Smooth muscle cell (in vitro differentiated cells): Measurements from ENCODE around the gene NBL1. TPM values are rescaled to one million over a fixed set of nuclear protein-coding genes. Genes with fewer than 3 reads are reported as not detected.
"Not testable (repeated sequence)": the region's sequence is repeated elsewhere in the genome, so short reads cannot be mapped to it uniquely, and the experiment has no call there.

ENCODE experiments used
- DNase-seq: peaks from one replicate; lab custom pipeline; 2025; ENCODE audit not compliant: unreplicated experiment; lab: John Stamatoyannopoulos, UW
- H2AFZ ChIP-seq: fragments of 200-600 bp; sonication (generic); 2 replicates; pipeline ENCODE4 v1.6.0; 2016; ENCODE audit warnings: antibody characterized with exemption, low read depth, mild to moderate bottlenecking
- H3F3A ChIP-seq: fragments of 200-600 bp; sonication (generic); 2 replicates; pipeline ENCODE4 v1.6.0; 2017; ENCODE audit warnings: antibody characterized with exemption, low read depth
- H3K27ac ChIP-seq: fragments of 200-600 bp; sonication (generic); 2 replicates; pipeline ENCODE4 v1.5.1; 2016; ENCODE audit warnings: low read depth, mild to moderate bottlenecking
- H3K27me3 ChIP-seq: fragments of 200-600 bp; sonication (generic); 2 replicates; pipeline ENCODE4 v1.6.1; 2016; ENCODE audit warnings: low read depth, mild to moderate bottlenecking
- H3K36me3 ChIP-seq: fragments of 200-600 bp; sonication (generic); 2 replicates; pipeline ENCODE4 v1.5.1; 2016; ENCODE audit warnings: low read depth
- H3K4me1 ChIP-seq: fragments of 200-600 bp; sonication (generic); 2 replicates; pipeline ENCODE4 v1.5.1; 2016; ENCODE audit warnings: low read depth
- H3K4me2 ChIP-seq: fragments of 200-600 bp; sonication (generic); 2 replicates; pipeline ENCODE4 v1.6.0; 2016; ENCODE audit warnings: mild to moderate bottlenecking
- H3K4me3 ChIP-seq: fragments of 200-600 bp; sonication (generic); 2 replicates; pipeline ENCODE4 v1.5.1; 2016; ENCODE audit warnings: mild to moderate bottlenecking
- H3K79me2 ChIP-seq: fragments of 200-600 bp; sonication (generic); 2 replicates; pipeline ENCODE4 v1.6.0; 2016; ENCODE audit warnings: low read depth, mild to moderate bottlenecking
- H3K9ac ChIP-seq: fragments of 200-600 bp; sonication (generic); 2 replicates; pipeline ENCODE4 v1.6.0; 2016; ENCODE audit warnings: low read depth
- H3K9me3 ChIP-seq: fragments of 200-600 bp; sonication (generic); replicated peaks from 2 replicates; pipeline ENCODE4 v1.5.1; 2016; ENCODE audit warnings: low read depth
- H4K20me1 ChIP-seq: fragments of 200-600 bp; sonication (generic); 2 replicates; pipeline ENCODE4 v1.6.0; 2016; ENCODE audit warnings: low read depth
- CTCF ChIP-seq: fragments of 200-600 bp; sonication (generic); IDR thresholded peaks from 2 replicates; pipeline ENCODE4 v1.5.1; 2017; ENCODE audit warnings: borderline replicate concordance, mild to moderate bottlenecking, antibody characterized with exemption; ENCODE audit not compliant: insufficient read depth, poor library complexity, severe bottlenecking
- WGBS: methylation state at CpG from one replicate; pipeline ENCODE4 v1.1.7; 2016; ENCODE audit warnings: low lambda C conversion rate; 5-methylcytosine and 5-hydroxymethylcytosine counted together
- polyA plus RNA-seq: library from polyadenylated mRNA; unstranded; fragments of >200 nt; fragmentation: Nextera tagmentation; extraction: Ambion mirVana; gene quantifications from 2 replicates; pipeline ENCODE4 v1.2.1, GENCODE V29; 2016
- total RNA-seq: library from RNA; depleted of rRNA; stranded (reverse); fragments of >200 nt; gene quantifications from 2 replicates; pipeline ENCODE4 v1.2.3, GENCODE V29; 2014

NBL1 gene
- total and polyA plus RNA-seq, 2 experiments from 2014 or later: 9.4 to 35.9 TPM

- H3K4me1 ChIP-seq: peaks cover 2% of the 10 kb centered on the region
- no peak for TF ChIP-seq CTCF
- no peaks in the 10 kb centered on the region for H3K27me3 ChIP-seq
- no peaks in the 10 kb centered on the region for H3F3A ChIP-seq
- no peak overlapping the region for H3K9ac ChIP-seq
- no peaks in the 10 kb centered on the region for H3K9me3 ChIP-seq
- no peaks in the 10 kb centered on the region for H3K79me2 ChIP-seq
- no peak overlapping the region for H3K4me3 ChIP-seq
- DNase-seq: no peak
- H3K36me3 ChIP-seq: no peaks in the 10 kb centered on the region
- H3K4me2 ChIP-seq: no peak overlapping the region
- no peak overlapping the region for H2AFZ ChIP-seq
- no peak overlapping the region for H3K27ac ChIP-seq
- whole genome bisulfite sequencing: 96% methylated on average over 4 of the region's 4 CpGs
- no peaks in the 10 kb centered on the region for H4K20me1 ChIP-seq
Measured at GRCh38 chr1:19635646-19636045, 8.5 kb upstream of the NBL1 start.

GRCh38 chr1:19636065-19636464 is 8.0 kb upstream of the NBL1 start:
- H3F3A ChIP-seq: no peaks in the 10 kb centered on the region
- H4K20me1 ChIP-seq: no peaks in the 10 kb centered on the region
- no peak overlapping the region for H2AFZ ChIP-seq
- H3K27me3 ChIP-seq: peaks cover under 1% of the 10 kb centered on the region
- no peak overlapping the region for H3K4me3 ChIP-seq
- peaks cover 2% of the 10 kb centered on the region for H3K4me1 ChIP-seq
- no peak overlapping the region for H3K9ac ChIP-seq
- DNase-seq: no peak
- H3K4me2 ChIP-seq: no peak overlapping the region
- H3K36me3 ChIP-seq: no peaks in the 10 kb centered on the region
- no peaks in the 10 kb centered on the region for H3K9me3 ChIP-seq
- TF ChIP-seq CTCF: no peak
- WGBS: 94% methylated on average over 5 of the region's 5 CpGs
- no peaks in the 10 kb centered on the region for H3K79me2 ChIP-seq
- no peak overlapping the region for H3K27ac ChIP-seq

- not testable (repeated sequence) for H3K4me2 ChIP-seq, H3K4me3 ChIP-seq, H3K9ac ChIP-seq, H3K79me2 ChIP-seq, H3K4me1 ChIP-seq, H3K36me3 ChIP-seq, H3K27ac ChIP-seq, H3K27me3 ChIP-seq, H4K20me1 ChIP-seq, H3F3A ChIP-seq, H3K9me3 ChIP-seq, H2AFZ ChIP-seq, DNase-seq
- 89% methylated on average over 10 of the region's 10 CpGs for WGBS
Measured at GRCh38 chr1:19636749-19637148, 7.4 kb upstream of the NBL1 start.

GRCh38 chr1:19637606-19638005 is 6.5 kb upstream of the NBL1 start:
- peaks cover 12% of the 10 kb centered on the region for H3K27me3 ChIP-seq
- no peak overlapping the region for H3K27ac ChIP-seq
- no peak overlapping the region for H3K4me3 ChIP-seq
- no peaks in the 10 kb centered on the region for H3K9me3 ChIP-seq
- peaks cover 2% of the 10 kb centered on the region for H3K4me1 ChIP-seq
- no peaks in the 10 kb centered on the region for H3K79me2 ChIP-seq
- no peak overlapping the region for H3K4me2 ChIP-seq
- H3K9ac ChIP-seq: no peak overlapping the region
- H3K36me3 ChIP-seq: no peaks in the 10 kb centered on the region
- no peaks in the 10 kb centered on the region for H3F3A ChIP-seq
- no peaks in the 10 kb centered on the region for H4K20me1 ChIP-seq
- 94% methylated on average over 10 of the region's 10 CpGs for WGBS
- no peak overlapping the region for H2AFZ ChIP-seq
- no peak for DNase-seq
- no peak for TF ChIP-seq CTCF

DNA sequence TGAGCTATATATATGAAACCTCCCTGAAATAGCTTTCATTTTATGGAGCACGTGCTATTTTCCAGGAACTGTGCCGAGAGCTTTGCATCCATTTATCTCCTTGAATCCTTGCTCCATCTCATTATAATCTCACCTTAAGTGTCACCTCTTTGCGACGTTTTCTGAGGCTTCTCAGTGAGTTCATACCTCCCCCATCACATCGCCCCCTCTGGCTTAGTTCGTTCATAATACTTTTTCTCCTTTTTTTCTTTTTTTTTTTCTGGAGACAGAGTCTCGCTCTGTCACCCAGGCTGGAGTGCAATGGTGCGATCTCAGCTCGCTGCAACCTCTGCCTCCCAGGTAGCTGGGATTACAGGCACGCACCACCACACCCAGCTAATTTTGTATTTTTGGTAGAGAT is 4.9 kb upstream of the NBL1 start:
- not testable (repeated sequence) for H3K4me3 ChIP-seq, DNase-seq, H2AFZ ChIP-seq, H3K27ac ChIP-seq, H3F3A ChIP-seq, H3K4me1 ChIP-seq, H3K9ac ChIP-seq, H4K20me1 ChIP-seq, H3K9me3 ChIP-seq, H3K79me2 ChIP-seq, H3K4me2 ChIP-seq, H3K36me3 ChIP-seq
- WGBS: 78% methylated on average over 10 of the region's 10 CpGs
- H3K27me3 ChIP-seq: peaks cover 14% of the 10 kb centered on the region
